Upper lobe of right lung (tissue), 1 donor: ENCODE results near the gene EMILIN2. TPM values are rescaled to one million over a fixed set of nuclear protein-coding genes. Genes with fewer than 3 reads are reported as not detected.

ENCODE experiments used
- ATAC-seq: fragments of 200-7000 bp; cut with Tn5 transposase; one replicate; pipeline ENCODE4 v1.9.1; 2020; ENCODE audit warnings: mild to moderate bottlenecking, moderate library complexity
- DNase-seq: peaks from one replicate; pipeline ENCODE4 v3.0.0-alpha.2; 2020
- H3K27ac ChIP-seq: fragments of 200-600 bp; one replicate; pipeline ENCODE4 v1.8.0; 2022
- H3K27me3 ChIP-seq: fragments of 200-600 bp; one replicate; pipeline ENCODE4 v1.8.0; 2022; ENCODE audit warnings: mild to moderate bottlenecking
- H3K36me3 ChIP-seq: fragments of 200-600 bp; one replicate; pipeline ENCODE4 v1.8.0; 2022
- H3K4me1 ChIP-seq: fragments of 200-600 bp; one replicate; pipeline ENCODE4 v1.8.0; 2022
- H3K4me3 ChIP-seq: fragments of 200-600 bp; one replicate; pipeline ENCODE4 v1.8.0; 2022; ENCODE audit warnings: mild to moderate bottlenecking
- H3K9me3 ChIP-seq: fragments of 200-600 bp; one replicate; pipeline ENCODE4 v1.8.0; 2022
- intact Hi-C: fragments of 100-400 bp; cut with DNase I; formaldehyde crosslinking; loops from one replicate; pipeline ENCODE4 v1.11.0; 2022
- total RNA-seq: library from RNA; stranded (reverse); fragmentation: NEBNext Ultra II Directional; extraction: Animal tissue kit (Norgen Biotek cat#: 25700); gene quantifications from one replicate; pipeline ENCODE4 v1.2.1, GENCODE V29; 2021
- TF ChIP-seq, protein P1 (sequence below): fragments of 200-600 bp; IDR thresholded peaks from one replicate; pipeline ENCODE4 v1.8.0; 2022; ENCODE audit warnings: antibody characterized with exemption
- donor health status: DM: no; HTN: yes; CAD: no; lungs with severe emphysema.

EMILIN2 gene
- total RNA-seq, 1 donor from 2014 or later = 35.2 TPM

DNA sequence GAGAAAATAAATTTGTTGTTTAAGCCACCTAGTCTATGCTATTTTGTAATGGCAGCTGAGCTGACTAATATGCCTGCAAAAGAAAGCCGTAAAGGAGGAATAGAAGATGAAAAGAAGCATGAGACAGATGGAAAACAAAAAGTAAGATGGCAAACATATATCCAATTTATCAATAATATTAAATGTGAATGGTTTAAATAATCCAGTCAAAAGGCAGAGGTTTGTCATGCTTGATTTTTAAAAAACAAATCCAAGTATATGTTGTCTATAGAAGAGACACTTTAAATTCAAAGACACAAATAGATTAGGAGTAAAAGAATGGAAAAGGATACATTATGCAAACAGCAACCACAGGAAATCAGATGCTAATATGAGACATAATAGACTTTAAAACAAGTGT, 35.4 kb upstream of the EMILIN2 start:
- intact Hi-C loops = no loop called here
- no peaks in the 10 kb centered on the region for H3K36me3 ChIP-seq
- H3K27me3 ChIP-seq = no peaks in the 10 kb centered on the region
- TF ChIP-seq, protein P1, sequence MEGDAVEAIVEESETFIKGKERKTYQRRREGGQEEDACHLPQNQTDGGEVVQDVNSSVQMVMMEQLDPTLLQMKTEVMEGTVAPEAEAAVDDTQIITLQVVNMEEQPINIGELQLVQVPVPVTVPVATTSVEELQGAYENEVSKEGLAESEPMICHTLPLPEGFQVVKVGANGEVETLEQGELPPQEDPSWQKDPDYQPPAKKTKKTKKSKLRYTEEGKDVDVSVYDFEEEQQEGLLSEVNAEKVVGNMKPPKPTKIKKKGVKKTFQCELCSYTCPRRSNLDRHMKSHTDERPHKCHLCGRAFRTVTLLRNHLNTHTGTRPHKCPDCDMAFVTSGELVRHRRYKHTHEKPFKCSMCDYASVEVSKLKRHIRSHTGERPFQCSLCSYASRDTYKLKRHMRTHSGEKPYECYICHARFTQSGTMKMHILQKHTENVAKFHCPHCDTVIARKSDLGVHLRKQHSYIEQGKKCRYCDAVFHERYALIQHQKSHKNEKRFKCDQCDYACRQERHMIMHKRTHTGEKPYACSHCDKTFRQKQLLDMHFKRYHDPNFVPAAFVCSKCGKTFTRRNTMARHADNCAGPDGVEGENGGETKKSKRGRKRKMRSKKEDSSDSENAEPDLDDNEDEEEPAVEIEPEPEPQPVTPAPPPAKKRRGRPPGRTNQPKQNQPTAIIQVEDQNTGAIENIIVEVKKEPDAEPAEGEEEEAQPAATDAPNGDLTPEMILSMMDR = no peak
- H3K4me1 ChIP-seq = no peaks in the 10 kb centered on the region
- no peak for DNase-seq
- ATAC-seq = no peak
- H3K9me3 ChIP-seq = no peaks in the 10 kb centered on the region
- H3K4me3 ChIP-seq = no peak overlapping the region
- no peak overlapping the region for H3K27ac ChIP-seq

DNA sequence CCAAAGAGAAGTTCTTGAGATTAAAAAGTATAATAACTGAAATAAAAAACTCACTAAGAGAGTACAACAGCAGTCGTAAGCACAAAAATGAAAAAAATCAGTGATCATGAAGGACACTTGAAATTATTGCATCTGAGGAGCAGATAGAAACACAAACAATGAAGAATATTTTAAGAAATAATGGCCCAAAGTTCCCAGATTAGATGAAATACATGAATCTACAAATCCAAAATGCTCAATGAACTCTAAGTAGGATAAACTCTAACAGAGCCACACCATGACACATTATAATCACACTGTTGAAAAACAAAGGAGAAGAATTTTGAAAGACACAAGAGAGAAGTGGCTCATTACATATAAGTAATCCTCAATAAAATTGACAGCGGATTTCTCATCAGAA, 31.9 kb upstream of the EMILIN2 start:
- H3K27me3 ChIP-seq = no peaks in the 10 kb centered on the region
- ATAC-seq = no peak
- intact Hi-C loops = no loop called here
- no peaks in the 10 kb centered on the region for H3K9me3 ChIP-seq
- no peaks in the 10 kb centered on the region for H3K4me1 ChIP-seq
- no peaks in the 10 kb centered on the region for H3K36me3 ChIP-seq
- no peak for DNase-seq
- H3K27ac ChIP-seq = no peak overlapping the region
- TF ChIP-seq, protein P1 = no peak
- H3K4me3 ChIP-seq = no peak overlapping the region

DNA sequence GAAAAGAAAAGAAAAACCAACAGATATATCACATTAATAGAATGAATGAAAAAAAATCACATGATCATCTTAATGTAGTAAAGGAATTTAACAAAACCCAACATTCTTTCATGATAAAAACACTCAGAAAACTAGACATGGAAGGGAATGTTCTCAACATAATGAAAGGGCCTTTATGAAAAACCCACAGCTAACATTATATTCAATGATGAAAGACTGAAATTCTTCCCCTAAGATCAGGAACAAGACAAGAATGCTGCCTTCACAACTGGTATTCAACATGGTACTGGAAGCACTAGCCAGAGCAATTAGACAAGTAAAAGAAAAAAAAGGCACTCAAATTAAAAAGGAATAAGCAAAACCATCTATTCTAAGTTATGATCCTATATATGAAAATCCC, 28.5 kb upstream of the EMILIN2 start:
- no peaks in the 10 kb centered on the region for H3K27me3 ChIP-seq
- intact Hi-C loops = no loop called here
- ATAC-seq = no peak
- no peak overlapping the region for H3K4me3 ChIP-seq
- H3K4me1 ChIP-seq = no peaks in the 10 kb centered on the region
- no peak for DNase-seq
- no peaks in the 10 kb centered on the region for H3K36me3 ChIP-seq
- no peaks in the 10 kb centered on the region for H3K9me3 ChIP-seq
- no peak overlapping the region for H3K27ac ChIP-seq
- TF ChIP-seq, protein P1 = no peak

DNA sequence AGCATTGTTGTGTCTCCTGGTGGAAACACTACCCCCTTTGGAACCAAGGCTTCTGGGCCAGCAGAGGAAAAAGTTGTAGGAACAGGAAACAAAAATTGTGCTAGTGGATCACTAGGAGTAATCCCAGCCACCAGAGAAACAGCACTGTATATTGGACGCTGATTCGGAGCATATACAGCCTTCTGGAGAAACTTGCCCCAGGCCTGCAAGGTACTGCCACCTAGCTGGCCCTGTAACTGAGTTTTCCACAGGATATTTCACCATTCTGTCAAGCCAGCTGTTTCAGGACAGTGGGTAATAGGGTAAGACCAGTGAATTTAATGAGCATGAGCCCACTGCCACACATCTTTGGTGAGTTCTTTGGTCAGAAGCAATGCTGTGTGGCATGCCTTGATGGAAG, 25.1 kb upstream of the EMILIN2 start:
- ATAC-seq = no peak
- Histone ChIP-seq H3K4me1 (no peaks in the 10 kb centered on the region), H3K4me3 (no peak overlapping the region), H3K9me3 (no peaks in the 10 kb centered on the region), H3K36me3 (no peaks in the 10 kb centered on the region), H3K27ac (no peak overlapping the region), H3K27me3 (no peaks in the 10 kb centered on the region)
- TF ChIP-seq, protein P1 = no peak
- intact Hi-C loops = no loop called here
- no peak for DNase-seq

DNA sequence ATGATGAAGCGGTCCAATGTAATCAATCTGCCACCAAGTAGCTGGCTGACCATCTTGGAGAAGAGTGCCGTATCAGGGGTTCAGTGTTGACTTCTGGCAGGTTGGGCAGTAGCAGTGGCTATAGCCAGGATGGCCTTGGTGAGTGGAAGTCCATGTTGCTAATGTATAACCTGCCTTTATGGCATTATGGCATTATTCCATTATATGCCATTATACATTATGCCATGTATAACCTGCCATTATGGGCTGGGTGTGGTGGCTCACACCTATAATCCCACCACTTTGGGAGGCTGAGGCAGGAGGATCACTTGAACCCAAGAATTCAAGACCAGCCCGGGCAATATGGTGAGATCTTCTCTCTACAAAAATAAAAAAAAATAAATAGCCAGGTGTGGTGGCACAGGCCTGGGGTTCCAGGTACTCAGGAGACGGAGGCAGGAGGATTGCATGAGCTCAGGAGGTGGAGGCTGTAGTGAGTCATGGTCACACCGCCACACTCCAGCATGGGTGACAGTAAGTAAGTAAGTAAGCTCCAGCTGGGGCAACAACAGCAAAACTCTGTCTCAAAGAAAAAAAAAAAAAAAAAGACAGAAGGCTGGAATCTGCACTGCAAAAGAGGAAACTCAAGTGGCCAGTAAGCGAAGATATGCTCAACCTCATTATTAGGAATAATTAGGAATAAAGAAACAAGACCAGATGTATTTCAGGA, 24.4 kb upstream of the EMILIN2 start:
- TF ChIP-seq, protein P1 = no peak
- intact Hi-C loops = no loop called here
- no peak for ATAC-seq
- no peak overlapping the region for H3K27ac ChIP-seq
- H3K4me1 ChIP-seq = no peaks in the 10 kb centered on the region
- no peak overlapping the region for H3K4me3 ChIP-seq
- no peak for DNase-seq
- H3K36me3 ChIP-seq = no peaks in the 10 kb centered on the region
- no peaks in the 10 kb centered on the region for H3K27me3 ChIP-seq
- H3K9me3 ChIP-seq = no peaks in the 10 kb centered on the region

DNA sequence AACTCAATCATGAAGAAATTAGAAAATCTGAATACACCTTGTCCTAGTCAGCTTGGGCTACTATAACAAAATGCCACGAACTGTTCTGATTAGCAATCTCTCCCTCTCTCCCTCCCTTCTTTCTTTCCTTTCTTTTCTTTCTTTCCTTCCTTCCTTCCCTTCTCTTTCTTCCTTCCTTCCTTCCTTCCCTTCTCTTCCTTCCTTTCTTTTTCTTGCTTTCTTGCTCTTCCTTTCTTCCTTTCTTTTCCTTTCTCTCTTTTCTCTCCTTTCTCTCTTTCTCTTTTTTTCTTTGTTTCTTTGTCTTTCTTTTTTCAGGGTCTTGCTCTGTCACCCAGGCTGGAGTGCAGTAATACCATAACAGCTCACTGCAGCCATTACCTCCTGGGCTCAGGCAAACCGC, 23.6 kb upstream of the EMILIN2 start:
- no peak for ATAC-seq
- H3K4me3 ChIP-seq = no peak overlapping the region

More for the DNA sequence above, 23.6 kb upstream of the EMILIN2 start:
- Histone ChIP-seq H3K9me3 (no peaks in the 10 kb centered on the region), H3K36me3 (no peaks in the 10 kb centered on the region), H3K27ac (no peak overlapping the region), H3K4me1 (no peaks in the 10 kb centered on the region), H3K27me3 (no peaks in the 10 kb centered on the region)
- no peak for DNase-seq
- TF ChIP-seq, protein P1 = no peak
- intact Hi-C loops = no loop called here
